ENCODE data around the gene KDM2A. TPM values are rescaled to one million over a fixed set of nuclear protein-coding genes. Genes with fewer than 3 reads are reported as not detected.

The KDM2A gene
- 20.2 and 21.2 TPM in 2 replicates for total RNA-seq

DNA sequence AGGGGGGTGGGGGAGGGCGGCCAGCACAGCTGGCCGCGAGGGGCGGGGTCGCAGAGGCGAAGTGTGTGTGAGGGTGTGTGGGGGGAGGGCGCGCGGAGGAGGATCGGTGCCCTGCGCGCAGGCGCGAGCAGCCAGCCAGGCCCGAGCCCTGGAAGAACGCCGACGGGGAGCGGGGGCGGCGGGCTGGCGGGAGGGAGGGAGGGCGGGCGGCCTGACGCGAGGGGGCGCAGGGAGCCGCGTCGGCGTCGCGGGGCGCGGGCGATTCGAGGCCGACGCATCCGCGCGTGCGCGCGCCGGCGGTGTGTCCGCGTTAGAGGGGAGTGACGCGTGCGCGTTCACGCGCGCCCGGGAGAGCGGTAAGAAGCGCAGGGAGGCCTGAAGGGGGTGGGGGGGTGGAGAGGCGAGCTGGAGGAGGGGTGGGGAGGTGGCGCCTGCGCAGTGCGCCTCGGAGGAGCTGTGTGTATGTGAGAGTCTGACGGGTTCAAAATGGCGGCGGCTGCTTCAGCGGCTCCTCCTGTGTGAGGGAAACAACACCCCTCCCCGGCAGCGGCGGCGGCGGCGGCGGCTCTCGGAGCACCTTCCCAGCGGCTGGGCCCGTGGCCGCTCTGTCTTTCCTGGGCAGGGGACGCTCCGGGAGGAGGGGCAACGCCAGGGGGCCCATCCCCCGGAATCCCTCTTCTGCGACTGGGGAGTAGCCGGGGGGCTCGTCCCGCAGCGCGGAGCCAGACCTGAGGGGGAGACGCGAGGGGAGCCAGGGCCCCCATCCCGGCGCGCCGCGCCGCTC lies at the start of gene KDM2A:
Gene KDM2A, plus strand, starts transcription at position 463 of the 784 bp plus-strand sequence. CDS start 2,054 bp downstream, outside the sequence.

DNA sequence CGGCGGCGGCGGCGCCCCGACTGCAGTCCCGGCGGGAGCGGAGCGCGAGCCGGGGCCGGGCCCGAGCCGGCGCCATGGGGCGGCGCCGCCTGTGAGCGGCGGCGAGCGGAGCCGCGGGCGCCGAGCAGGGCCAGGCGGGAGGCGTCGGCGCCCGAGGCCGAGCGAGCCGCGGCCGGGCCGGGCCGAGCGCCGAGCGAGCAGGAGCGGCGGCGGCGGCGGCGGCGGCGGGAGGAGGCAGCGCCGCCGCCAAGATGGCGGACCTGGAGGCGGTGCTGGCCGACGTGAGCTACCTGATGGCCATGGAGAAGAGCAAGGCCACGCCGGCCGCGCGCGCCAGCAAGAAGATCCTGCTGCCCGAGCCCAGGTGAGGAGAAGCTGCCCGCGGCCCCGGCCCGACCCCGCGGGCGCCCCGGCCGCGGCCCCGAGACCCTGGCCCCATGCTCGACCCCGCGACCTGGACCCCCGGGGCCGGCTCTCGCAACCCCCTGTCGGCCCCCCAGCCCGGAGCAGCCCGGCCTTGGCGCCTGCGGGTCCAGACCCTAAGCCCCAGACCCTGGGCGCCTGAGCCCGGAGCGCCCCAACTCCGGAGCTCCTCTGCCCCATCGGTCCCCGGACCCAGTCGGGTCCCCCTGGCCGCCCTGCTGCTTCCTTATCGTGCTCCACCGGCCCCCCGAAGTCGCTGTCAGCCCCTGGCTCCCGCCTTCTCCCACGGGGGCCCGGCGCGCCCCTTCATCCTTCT lies 147.6 kb downstream of the KDM2A start, which contains the start of gene GRK2:
Gene GRK2, plus strand, starts transcription at position 25 of the 739 bp plus-strand sequence. Its CDS starts 227 bp downstream, at position 252.

DNA sequence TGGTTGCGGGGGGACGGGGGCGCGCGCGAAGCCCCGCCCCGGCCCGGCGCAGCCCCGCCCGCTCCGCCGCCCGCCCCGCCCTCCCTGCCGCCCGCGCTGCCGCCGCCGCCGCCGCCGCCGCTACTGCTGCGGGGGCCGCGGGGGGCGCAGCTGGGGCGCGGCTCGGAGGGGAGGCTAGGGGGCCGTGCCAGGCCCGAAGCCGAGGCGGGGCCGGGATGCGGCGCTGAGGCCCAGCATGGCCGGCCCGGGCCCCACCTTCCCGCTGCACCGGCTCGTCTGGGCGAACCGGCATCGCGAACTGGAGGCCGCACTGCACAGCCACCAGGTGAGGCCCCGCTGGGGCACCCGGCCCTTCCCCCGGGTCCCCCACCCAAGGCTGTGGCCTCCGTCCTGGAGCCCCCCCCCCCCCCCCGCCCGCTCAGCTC lies 170.2 kb downstream of the KDM2A start, which contains the start of gene ANKRD13D:
Gene ANKRD13D, plus strand, starts transcription at position 78 of the 425 bp plus-strand sequence. Its CDS starts 158 bp downstream, at position 236.

DNA sequence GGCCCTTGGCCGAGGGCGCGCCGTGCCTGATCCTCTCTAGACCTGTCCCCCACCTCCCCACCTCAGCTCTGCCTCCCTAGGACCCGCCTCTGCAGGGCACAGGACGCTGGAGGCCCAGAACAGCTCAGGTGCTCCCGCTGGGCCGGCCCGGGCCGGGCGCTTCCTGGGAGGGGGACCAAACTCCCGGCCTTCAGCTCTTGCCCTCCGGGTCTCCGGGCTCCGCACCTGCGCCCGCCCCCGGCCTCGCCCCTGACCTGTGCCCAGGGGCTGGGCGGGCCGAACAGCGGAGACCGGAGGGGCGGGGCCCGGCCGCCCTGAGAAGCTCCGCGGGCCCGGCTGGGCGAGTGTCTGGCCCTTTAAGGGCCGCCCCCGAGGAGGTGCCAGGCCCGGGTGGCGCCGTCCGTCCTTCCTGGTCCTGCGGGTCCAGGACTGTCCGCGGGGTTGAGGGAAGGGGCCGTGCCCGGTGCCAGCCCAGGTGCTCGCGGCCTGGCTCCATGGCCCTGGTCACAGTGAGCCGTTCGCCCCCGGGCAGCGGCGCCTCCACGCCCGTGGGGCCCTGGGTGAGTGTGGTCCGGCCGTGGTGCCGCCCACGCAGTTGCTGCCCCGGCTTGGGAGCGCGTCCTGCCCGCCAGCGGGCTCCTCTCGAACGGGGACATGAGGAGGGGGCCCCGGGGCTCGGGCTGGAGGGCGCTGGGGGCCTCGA lies 184.2 kb downstream of the KDM2A start, which contains the start of gene SSH3:
Gene SSH3, plus strand, starts transcription at position 399 of the 703 bp plus-strand sequence. Its CDS starts 96 bp downstream, at position 495.

Other genes with a start within 250 kb of the KDM2A start
- 59.2 and 83.7 TPM in 2 replicates for gene PC, start 160.9 kb upstream of the KDM2A start, total RNA-seq
- not detected in 2 replicates for gene C11orf86, start 144.0 kb upstream of the KDM2A start, total RNA-seq
- gene SYT12, start 96.1 kb upstream of the KDM2A start, total RNA-seq = 0.53 and 1.3 TPM in 2 replicates
- 234 and 269 TPM in 2 replicates for gene RHOD, start 62.4 kb upstream of the KDM2A start, total RNA-seq
- gene GRK2, start 147.2 kb downstream of the KDM2A start, total RNA-seq = 60.3 and 66.1 TPM in 2 replicates
- 34.4 and 35.4 TPM in 2 replicates for gene ANKRD13D, start 170.0 kb downstream of the KDM2A start, total RNA-seq
- gene SSH3, start 184.3 kb downstream of the KDM2A start, total RNA-seq = 54.8 and 64.1 TPM in 2 replicates
- gene POLD4, start 234.3 kb downstream of the KDM2A start, total RNA-seq = 76.9 and 150 TPM in 2 replicates